ENCODE measurements around the gene RIMBP3C. TPM values are rescaled to one million over a fixed set of nuclear protein-coding genes. Genes with fewer than 3 reads are reported as not detected.
A peak's percentile ranks its signal among the peaks of the same experiment; 100 is the strongest.

Gene RIMBP3C
- total RNA-seq, 1 donor: 0.36 TPM

DNA sequence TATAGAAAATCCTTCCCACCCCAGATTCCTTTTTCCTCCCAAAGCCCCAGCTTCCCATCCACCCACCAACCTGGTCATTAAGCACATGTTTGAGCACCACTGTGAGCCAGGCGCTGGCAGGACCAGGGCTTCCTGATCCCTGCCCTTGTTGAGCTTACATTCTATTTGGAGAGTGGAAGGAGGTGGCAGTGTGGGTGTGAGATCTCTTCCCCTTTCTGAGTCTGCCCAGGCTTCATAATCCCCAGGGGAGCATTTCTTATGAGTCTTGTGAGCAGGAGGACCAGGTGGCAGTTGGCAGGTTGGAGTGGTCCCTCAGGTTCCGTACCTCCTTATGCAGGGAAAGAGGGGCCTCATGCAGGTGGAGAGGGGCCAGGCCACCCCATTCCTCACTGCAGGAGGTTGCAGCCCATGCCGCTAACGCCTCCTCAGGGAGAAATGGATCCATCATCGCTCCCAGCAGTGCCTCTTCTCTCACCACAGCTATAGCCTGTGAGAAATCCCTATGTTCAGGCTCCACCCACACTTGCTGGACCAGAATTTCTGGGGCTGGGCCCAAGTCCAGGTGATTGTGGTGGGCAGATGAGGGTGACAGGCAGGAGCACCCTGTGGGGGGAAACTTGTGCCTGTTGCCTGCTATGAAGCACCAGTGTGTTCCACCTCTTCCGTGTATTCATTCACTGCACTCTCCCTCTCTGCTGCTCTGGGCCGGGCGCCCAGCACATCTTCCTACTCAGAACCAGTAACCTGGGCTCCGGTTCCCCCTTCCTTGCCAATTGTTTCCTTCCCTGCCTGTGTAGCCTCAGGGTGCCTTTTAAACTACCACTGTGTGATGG is 39.8 kb upstream of the RIMBP3C start:
- H2AFZ ChIP-seq (ENCODE audit: low read length): no peak overlapping the region
- H3K27ac ChIP-seq (ENCODE audit: low read depth, low read length): peak overlapping the region; percentile 33
- DNase-seq (ENCODE audit: insufficient read length, low spot score, missing footprints): peak; percentile 60
- H3K4me3 ChIP-seq (ENCODE audit: insufficient read depth, low read length): no peak overlapping the region
- H3K9me3 ChIP-seq (ENCODE audit: low read depth, low read length): no peaks in the 10 kb centered on the region
- peaks cover 97% of the 10 kb centered on the region for H3K79me2 ChIP-seq (ENCODE audit: insufficient read depth, low read length)
- no peaks in the 10 kb centered on the region for H3K27me3 ChIP-seq (ENCODE audit: insufficient read depth, low read length)
- no peak overlapping the region for H3K4me2 ChIP-seq (ENCODE audit: insufficient read depth, low read length)
- peaks cover 33% of the 10 kb centered on the region for H3K36me3 ChIP-seq (ENCODE audit: insufficient read depth, low read length)
- TF ChIP-seq, protein P1, sequence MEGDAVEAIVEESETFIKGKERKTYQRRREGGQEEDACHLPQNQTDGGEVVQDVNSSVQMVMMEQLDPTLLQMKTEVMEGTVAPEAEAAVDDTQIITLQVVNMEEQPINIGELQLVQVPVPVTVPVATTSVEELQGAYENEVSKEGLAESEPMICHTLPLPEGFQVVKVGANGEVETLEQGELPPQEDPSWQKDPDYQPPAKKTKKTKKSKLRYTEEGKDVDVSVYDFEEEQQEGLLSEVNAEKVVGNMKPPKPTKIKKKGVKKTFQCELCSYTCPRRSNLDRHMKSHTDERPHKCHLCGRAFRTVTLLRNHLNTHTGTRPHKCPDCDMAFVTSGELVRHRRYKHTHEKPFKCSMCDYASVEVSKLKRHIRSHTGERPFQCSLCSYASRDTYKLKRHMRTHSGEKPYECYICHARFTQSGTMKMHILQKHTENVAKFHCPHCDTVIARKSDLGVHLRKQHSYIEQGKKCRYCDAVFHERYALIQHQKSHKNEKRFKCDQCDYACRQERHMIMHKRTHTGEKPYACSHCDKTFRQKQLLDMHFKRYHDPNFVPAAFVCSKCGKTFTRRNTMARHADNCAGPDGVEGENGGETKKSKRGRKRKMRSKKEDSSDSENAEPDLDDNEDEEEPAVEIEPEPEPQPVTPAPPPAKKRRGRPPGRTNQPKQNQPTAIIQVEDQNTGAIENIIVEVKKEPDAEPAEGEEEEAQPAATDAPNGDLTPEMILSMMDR (IDR thresholded peaks at IDR 0.05; ENCODE audit: extremely low read depth, low read depth, low read length): no peak
- H3K4me1 ChIP-seq (ENCODE audit: insufficient read depth, low read length): peaks cover 18% of the 10 kb centered on the region
- H4K20me1 ChIP-seq (ENCODE audit: insufficient read depth, low read length): peaks cover 80% of the 10 kb centered on the region

DNA sequence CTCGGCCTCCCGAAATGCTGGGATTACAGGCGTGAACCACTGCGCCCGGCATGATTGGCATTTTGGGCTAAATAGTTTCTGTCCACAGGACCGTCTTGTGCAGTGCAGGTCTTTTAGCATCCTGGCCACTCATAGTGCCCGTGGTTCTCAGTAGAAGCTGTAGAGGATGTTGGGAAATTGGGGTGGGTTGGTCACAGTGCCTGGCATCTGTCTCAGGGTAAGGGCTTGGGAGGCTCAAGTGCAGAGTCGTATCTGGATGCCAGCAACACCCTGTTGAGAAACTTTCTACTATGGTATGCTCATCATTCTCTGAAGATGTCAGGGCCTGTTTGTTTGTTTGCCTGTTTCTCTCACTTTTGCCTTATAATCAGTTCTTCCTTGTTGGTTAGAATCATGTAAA is 38.1 kb upstream of the RIMBP3C start:
- peaks cover 80% of the 10 kb centered on the region for H4K20me1 ChIP-seq (ENCODE audit: insufficient read depth, low read length)
- no peak for DNase-seq (ENCODE audit: insufficient read length, low spot score, missing footprints)

DNA sequence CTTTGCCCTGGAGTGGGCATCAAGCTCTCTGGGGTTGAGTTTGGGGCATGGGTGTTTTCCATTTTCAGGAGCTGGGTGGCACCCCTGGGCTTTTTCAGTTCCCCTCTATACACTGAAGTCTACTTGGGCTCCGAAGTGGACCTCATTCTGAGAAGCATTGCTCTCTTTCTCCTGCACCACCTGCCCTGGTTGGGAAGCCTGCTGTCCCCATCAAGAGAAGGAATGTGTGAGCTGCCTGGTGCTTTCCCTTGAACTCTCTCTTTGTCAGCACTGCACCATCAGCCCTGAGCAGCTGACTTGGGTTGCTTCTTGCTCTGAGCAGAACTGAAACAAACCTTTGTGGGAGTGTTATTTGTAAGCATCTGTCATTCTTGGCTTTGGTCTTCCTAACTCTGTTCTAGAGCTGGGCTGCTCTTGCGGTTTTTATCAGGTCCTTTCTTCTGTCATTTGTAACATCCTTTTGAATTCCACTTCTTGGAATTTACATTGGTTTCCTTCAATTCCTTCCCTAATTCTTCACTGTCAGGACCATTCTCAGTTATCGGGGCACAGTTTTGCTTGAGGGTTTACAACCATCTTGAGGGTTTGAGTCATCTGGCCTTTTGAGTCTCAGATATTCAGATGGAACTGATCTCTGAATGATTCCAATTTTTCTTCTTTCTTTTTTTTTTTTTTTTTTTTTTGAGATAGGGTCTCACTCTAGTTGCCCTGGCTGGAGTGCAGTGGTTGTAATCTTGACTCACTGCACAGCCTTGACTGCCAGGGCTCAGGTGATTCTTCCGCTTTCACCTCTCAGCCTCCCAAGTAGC is 36.7 kb upstream of the RIMBP3C start:
- H3K27ac ChIP-seq (ENCODE audit: low read depth, low read length): peak overlapping the region; percentile 7
- DNase-seq (ENCODE audit: insufficient read length, low spot score, missing footprints): peak; percentile 84
- no peaks in the 10 kb centered on the region for H3K27me3 ChIP-seq (ENCODE audit: insufficient read depth, low read length)
- peaks cover 5% of the 10 kb centered on the region for H3K36me3 ChIP-seq (ENCODE audit: insufficient read depth, low read length)
- peaks cover 74% of the 10 kb centered on the region for H4K20me1 ChIP-seq (ENCODE audit: insufficient read depth, low read length)
- no peak overlapping the region for H2AFZ ChIP-seq (ENCODE audit: low read length)
- H3K4me1 ChIP-seq (ENCODE audit: insufficient read depth, low read length): peaks cover 18% of the 10 kb centered on the region
- TF ChIP-seq, protein P1 (IDR thresholded peaks at IDR 0.05; ENCODE audit: extremely low read depth, low read depth, low read length): no peak
- no peak overlapping the region for H3K4me2 ChIP-seq (ENCODE audit: insufficient read depth, low read length)
- no peaks in the 10 kb centered on the region for H3K9me3 ChIP-seq (ENCODE audit: low read depth, low read length)
- peaks cover 95% of the 10 kb centered on the region for H3K79me2 ChIP-seq (ENCODE audit: insufficient read depth, low read length)
- no peak overlapping the region for H3K4me3 ChIP-seq (ENCODE audit: insufficient read depth, low read length)

More for the DNA sequence above, 38.1 kb upstream of the RIMBP3C start:
- H3K4me1 ChIP-seq (ENCODE audit: insufficient read depth, low read length): peaks cover 18% of the 10 kb centered on the region
- H3K4me2 ChIP-seq (ENCODE audit: insufficient read depth, low read length): no peak overlapping the region
- H3K4me3 ChIP-seq (ENCODE audit: insufficient read depth, low read length): no peak overlapping the region
- no peaks in the 10 kb centered on the region for H3K27me3 ChIP-seq (ENCODE audit: insufficient read depth, low read length)
- TF ChIP-seq, protein P1 (IDR thresholded peaks at IDR 0.05; ENCODE audit: extremely low read depth, low read depth, low read length): no peak
- no peak overlapping the region for H2AFZ ChIP-seq (ENCODE audit: low read length)
- peak overlapping the region; percentile 33 for H3K27ac ChIP-seq (ENCODE audit: low read depth, low read length)
- H3K79me2 ChIP-seq (ENCODE audit: insufficient read depth, low read length): peaks cover 97% of the 10 kb centered on the region
- no peaks in the 10 kb centered on the region for H3K9me3 ChIP-seq (ENCODE audit: low read depth, low read length)
- peaks cover 18% of the 10 kb centered on the region for H3K36me3 ChIP-seq (ENCODE audit: insufficient read depth, low read length)

DNA sequence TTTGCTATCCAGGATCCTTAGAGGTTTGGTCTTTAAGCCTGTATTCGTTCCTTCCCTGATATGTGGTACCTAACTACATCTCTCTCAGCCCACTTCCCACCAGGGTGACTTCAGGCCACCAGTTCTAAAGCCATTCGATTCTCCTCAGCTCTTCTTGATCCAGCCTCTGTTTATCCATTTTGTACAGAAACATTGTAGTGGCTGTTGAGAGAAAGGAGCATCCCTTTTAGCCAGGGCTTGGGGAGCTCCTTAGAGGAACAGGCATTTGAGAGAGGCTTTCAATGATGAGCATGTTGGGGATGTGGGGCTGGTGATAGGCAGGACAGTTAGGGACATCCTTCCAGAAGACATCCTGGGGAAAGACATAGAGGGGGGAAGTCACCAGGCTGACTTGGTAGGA is 34.1 kb upstream of the RIMBP3C start:
- Histone ChIP-seq H3K36me3 (ENCODE audit: insufficient read depth, low read length) (no peaks in the 10 kb centered on the region), H3K79me2 (ENCODE audit: insufficient read depth, low read length) (peaks cover 95% of the 10 kb centered on the region), H2AFZ (ENCODE audit: low read length) (no peak overlapping the region), H3K9me3 (ENCODE audit: low read depth, low read length) (no peaks in the 10 kb centered on the region), H3K4me2 (ENCODE audit: insufficient read depth, low read length) (no peak overlapping the region), H3K4me1 (ENCODE audit: insufficient read depth, low read length) (peaks cover 4% of the 10 kb centered on the region), H4K20me1 (ENCODE audit: insufficient read depth, low read length) (peaks cover 67% of the 10 kb centered on the region), H3K27me3 (ENCODE audit: insufficient read depth, low read length) (no peaks in the 10 kb centered on the region), H3K27ac (ENCODE audit: low read depth, low read length) (no peak overlapping the region), H3K4me3 (ENCODE audit: insufficient read depth, low read length) (no peak overlapping the region)
- TF ChIP-seq, protein P1 (IDR thresholded peaks at IDR 0.05; ENCODE audit: extremely low read depth, low read depth, low read length): no peak
- DNase-seq (ENCODE audit: insufficient read length, low spot score, missing footprints): no peak
